Stimulated activated CD4-positive, alpha-beta T cell treated with anti-CD3 and anti-CD28 coated beads, Interleukin-2, amount 100 ng/mL, for 4 hours (primary cell): Measurements from ENCODE around the gene SNRNP200.
"Not testable (repeated sequence)": the region's sequence is repeated elsewhere in the genome, so short reads cannot be mapped to it uniquely, and the experiment has no call there.

Source experiments
- DNase-seq: peaks from one replicate; pipeline ENCODE4 v3.0.0-alpha.2; 2020; ENCODE audit warnings: low read depth

Gene SNRNP200

DNA sequence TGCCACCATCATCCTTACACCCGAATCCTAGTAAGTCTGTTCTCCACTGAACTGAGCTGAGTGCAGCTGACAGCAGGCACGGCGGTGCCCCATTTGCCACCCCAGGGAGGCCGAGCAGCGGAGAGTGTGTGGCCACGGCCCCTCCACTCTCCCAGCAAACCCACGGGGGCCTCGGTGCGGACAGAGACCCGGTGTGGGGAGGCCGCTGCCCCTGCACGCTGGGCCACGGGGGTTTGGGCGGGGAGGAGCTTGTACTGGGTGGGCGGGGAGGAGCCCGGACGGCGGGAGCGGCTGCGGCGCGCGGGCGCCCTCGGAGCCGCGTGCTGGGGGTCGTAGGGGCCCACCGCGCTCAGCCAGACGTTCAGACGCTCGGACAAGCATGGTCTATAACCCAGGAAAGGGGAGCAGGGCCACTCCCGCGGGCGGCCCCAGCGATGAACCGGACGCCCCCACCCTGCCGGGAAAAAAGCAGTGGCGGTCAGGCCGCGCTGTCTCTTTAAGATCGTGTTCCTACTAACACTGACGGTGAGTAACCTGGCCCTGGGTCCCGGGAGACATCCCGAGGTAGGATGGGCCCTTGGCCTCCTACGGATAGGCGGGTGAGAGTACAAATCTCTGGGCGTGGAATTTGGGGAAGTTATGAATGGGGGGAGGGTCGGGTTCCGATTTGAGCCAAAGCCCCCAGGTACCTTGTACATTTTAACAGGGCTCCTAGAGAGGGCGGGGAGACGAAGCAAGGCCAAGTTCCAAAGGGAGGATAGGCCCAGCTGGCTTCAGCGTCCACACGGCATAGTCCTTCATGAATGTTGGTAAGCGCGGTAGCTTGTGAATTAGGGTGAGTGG, 19.9 kb upstream of the SNRNP200 start, which contains the start of gene ITPRIPL1:
Gene ITPRIPL1 (plus strand): TSS at position 277 of the 843 bp plus-strand sequence. CDS start 523 bp downstream, at position 800.
- DNase-seq = no peak

DNA sequence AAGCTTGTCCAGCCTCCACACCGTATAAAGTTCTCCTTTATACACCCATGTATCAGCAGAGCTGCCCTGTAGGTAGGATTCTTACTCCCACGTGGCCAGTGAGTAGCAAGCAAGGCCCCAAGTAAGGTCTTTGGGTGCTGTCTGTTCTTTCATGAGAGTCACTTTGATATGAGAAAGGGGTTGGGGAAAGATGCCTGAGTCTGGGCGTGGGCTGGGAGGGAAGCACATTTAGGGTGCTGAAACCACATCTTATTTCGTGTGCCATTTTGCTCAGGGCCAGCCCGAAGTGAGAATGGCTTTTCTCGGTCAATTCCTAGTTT, 19.3 kb upstream of the SNRNP200 start:
- no peak for DNase-seq

DNA sequence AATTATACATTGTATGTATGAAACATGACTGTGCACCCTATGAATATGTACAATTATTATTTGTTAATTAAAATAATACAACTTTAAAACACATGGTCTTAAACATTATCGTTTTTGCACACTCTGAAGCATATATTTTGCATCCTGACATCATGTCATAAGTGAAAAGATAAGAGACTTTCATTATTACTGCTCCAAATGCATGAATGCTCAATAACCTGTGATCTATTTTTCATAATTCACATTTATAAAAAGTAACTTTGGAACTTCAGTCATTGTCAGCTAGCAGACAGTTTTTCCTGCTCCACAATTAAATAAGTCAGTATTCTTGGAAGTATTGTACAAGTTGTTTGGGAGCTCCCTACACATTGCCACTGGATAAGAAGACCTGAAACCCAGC, 18.5 kb upstream of the SNRNP200 start:
- DNase-seq = no peak

DNA sequence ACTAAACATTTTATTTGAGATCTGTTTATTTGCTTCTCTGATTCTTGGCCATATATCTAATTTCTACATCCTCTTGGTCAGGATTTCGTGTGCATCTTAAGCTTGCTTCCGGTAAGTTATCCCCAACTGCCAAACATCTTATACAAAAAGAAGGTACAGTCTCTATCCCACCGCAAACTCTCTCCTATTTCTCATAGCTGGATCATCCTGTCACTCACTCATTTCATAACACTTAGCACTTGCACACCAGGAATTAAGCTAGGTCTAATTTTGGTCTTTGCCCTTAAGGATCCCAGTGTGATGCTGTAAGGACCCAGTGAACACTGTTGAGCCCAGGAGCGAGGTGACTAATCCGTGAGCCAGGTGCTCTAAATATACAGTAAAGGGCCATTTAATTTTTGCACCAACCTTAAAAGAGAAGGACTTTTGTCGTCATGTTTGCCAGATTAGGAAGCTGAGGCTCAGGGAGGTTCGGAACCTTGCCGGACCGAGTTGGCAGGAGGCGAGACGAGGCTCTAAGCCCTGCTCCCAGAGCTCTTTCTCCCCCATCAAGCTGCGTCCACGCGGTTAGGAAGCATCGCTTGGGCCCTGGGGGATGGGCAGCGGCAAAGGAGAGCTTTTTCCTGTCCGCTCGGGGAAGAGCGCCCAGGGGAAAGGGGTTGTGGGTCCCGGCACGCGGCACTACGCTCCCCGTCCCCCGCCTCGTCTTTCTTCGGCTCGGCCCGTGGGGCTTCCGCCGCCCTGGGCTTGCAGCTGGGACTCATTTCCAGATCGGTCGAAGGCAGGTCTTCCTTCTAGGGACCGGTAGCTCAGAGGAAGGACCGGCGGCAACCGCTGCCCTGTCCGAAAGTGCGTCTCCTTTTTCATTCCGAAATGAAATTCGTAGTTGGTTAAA, 15.6 kb upstream of the SNRNP200 start:
- no peak for DNase-seq

DNA sequence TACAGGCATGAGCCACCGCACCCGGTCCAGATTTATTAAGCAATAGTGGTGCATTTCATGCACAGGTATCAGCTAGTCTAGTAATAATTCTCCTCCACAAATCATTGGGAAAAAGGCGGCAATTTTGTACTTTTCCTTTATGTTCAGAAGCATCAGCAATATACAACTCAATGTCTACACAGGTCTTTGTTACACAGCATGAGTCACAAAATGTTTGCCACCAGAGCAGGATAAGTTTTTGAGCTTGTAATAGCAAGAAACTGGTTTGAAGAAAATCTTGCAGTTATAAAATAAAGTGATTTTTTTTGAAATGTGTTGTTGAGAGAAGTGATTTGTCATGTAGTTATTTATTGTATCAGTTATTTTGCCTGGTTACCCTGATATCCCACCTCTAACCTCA, 15.0 kb upstream of the SNRNP200 start:
- DNase-seq = no peak

DNA sequence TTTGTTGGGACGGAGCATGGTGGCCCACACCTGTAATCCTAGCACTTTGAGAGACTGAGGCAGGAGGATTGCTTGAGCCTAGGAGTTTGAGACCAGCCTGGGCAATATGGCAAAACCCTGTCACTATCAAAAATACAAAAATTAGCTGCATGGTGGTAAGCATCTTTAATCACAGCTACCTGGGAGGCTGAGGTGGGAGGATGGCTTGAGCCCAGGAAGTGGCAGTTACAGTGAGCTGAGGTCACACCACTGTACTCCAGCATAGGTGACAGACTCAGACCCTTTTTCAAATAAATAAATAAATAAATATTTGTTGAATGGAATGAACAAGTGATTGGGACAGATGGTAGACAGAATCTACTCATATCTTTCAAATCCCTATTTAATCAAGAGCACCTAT, 14.1 kb upstream of the SNRNP200 start:
- DNase-seq = no peak

DNA sequence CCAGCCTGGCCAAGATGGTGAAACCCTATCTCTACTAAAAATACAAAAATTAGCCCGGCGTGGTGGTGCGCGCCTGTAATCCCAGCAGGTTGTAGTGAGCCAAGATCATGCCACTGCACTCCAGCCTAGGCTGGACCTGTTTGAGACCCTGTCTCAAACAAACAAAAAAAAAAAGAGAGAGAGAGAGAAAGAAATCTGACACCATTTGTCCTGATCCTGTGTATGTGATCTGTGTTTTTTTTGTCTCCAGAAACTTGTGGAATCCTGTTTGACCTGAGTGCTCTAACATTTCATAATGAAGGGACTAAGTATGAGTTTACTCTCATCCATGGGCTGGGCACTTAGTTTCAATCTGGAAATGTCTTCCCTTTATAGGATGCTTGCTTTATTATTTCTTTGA, 13.4 kb upstream of the SNRNP200 start:
- no peak for DNase-seq

DNA sequence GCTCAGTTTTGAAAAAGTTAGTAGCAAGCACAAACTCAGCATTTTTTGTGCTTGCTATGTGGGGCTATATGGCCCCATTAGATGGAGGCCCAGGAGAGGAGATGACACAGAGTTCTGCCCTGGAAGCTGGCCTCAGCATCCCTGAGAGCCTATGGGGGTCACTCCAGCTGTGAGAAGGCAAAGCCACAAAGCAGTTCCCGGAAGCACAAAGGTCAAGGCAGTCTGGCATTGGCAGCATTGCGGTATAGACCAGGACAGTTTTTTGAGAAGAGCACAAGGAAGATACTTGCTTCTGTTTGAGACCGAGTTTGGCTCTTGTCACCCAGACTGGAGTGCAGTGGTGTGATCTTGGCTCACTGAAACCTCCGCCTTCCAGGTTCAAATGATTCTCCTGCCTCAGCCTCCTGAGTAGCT, 12.2 kb upstream of the SNRNP200 start:
- no peak for DNase-seq

DNA sequence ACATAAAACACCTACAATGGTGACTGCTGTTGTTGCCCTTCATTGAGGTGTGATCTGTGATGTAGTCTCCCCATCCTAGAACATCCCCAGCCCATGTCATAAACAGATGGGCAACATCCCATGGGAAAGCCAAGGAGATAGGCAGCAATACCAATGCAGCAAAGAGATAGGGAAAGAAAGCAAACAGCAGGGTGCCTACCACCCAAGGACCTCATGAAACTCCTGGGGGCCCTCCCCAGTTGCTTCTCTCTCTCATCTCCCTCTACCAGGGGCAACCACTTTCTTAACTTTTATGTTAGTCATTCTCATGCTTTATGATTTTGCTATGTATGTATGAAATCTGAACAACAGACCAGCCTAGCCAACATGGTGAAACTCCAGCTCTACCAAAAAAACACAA, 11.7 kb upstream of the SNRNP200 start:
- no peak for DNase-seq

DNA sequence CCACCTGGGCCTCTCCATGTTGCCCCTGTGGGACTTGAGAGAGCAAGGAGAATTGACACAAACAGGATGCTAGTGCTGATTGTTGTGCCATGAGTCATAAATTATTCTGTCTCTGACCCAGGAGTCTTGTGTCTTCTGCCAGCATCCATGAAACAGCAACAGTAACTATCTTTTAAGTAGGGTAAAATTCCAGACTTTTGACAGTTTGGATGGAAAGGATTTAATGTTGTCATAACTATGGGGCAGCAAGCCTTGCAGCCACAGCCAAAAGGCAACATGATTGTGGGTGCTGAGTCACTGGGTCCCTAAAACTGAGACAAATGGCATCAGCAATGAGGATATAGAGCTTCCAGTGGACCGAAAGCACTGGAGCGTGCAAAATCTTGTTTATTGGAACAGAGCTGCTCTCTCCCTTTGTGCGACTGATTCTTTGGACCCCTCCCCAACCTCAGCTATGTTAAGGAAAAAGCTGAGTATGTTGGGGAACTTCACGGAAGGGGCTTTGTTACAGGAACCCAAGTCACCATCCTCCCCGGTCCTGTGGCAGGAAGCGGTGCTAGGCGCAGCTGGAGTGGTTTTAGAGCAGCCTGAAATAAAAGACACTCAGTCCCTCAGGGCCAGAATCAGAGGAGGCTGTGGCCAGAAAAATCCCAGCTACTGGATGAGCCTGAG, 10.2 kb upstream of the SNRNP200 start:
- no peak for DNase-seq

DNA sequence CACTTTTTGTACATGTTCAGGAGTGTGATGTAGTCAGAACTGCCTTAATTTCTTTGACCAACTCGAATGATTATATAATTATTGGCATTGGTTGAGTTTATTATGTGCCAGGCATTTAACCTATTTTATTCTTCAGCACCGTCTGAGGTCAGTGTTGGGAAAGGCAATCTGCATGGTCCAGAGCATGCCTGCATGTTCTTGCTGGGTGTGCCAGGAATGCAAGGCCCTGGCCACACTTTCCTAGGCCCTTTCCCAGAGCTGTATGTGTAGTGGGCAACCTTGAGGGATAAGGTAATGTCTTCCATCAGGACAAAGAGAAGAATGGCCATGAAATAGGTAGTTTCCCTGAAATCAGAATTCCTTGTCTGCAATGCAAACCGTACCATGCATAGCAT, 9.7 kb upstream of the SNRNP200 start:
- DNase-seq = no peak

DNA sequence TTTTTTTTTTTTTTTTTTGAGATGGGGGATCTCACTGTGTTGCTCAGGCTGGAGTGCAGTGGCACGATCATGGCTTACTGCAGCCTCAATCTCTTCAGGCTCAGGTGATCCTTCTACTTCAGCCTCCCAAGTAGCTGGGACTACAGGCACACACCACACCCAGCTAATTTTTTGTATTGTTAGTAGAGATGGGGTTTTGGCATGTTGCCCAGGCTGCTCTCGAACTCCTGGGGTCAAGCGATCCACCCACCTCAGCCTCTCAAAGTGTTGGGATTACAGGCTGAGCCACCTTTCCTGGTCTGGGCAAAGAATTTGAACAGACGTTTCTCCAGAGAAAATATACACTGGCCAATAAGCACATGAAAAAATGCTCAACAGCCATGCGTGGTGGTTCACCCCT, 2.9 kb upstream of the SNRNP200 start:
- no peak for DNase-seq

DNA sequence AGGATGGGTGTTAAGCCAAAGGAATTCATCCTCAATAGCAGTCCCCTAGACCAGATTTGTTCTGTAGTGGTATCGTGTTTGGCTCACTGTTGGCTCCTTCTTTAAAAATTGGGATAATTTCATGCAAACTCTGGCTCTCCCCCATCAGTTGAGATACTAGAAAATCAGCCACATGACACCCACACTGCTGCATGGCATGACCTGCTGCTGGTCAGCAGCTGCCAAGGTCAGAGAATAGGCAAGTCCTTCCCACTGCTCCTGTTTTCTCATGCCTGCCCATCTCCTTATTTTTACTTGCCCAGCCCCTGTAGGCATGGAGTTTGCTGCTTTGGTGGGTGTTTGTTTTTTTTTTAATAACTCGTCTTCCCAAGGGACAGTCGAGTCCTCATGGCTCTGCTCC, 1.0 kb upstream of the SNRNP200 start:
- no peak for DNase-seq

DNA sequence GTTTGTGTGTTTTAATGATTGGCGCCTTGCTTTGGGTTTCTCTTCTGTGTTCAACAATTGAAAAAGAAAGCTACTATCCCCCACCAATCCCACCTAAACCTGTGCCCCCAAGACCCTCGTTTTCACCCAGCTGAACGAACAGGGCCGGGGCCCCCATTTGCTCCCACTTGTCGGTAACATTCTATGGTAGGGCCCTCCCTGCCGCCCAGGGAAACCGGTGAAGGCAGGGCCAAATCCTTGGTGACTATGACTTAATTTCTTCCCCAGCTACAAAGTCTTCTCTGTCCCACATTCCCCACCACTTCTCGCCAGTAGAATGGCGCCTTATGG, 598 bp upstream of the SNRNP200 start:
- DNase-seq = no peak

DNA sequence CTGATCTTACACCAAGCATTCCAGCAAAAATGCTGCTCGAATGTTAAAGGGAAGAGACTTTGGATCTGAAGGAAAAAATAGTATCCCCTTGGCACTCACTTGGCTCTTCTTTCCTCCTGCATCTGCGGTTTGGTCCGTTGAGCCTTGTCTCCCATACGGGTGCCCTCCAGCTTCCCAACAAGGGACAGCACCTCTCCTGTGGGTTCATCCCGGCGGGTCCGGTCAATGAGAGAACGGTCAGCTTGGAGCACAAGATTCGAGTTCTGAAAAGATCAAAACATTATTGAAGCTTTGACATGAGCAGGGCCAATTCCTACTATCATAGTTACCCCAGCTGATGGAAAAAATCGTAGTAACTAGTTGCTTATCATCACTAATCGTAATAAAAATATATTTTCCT, 740 bp downstream of the SNRNP200 start:
- no peak for DNase-seq

DNA sequence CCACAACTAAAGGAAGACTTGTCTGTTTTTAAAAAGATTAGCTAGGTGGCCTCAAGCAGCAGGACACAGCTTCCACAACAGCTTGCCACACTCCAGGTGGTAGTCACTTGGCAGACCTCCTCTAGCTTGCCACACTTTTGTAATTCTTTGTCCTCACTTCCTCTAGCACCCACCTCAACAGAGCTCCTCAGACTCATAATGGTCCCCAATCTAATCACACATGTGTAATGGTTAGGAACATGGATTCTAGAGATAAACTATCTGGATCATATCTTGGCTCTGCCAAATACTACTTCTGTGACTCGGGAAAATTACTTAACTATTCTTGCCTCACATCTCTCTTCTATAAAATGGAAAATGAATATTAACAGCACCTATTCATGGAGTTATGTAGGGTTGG, 3.5 kb downstream of the SNRNP200 start:
- DNase-seq = no peak

DNA sequence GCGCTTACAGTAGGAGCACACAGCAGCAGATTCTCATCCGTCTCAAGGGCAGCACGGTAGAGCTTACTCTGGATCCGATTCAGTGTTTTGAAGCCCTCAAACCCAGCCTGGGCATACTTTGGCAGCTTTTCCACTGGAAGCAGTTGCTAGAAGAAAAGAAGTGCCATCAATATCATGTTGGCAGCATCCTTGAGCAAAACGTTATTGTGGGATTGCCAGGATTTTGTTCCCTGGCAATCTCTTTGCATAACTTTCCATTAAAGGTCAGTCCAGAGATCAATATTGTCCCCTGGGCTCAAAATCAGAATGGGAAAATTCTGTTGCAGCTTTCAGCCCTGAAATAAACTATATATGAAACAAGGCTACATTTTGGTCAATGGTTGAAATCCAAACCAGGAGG, 8.4 kb downstream of the SNRNP200 start:
- DNase-seq = no peak

DNA sequence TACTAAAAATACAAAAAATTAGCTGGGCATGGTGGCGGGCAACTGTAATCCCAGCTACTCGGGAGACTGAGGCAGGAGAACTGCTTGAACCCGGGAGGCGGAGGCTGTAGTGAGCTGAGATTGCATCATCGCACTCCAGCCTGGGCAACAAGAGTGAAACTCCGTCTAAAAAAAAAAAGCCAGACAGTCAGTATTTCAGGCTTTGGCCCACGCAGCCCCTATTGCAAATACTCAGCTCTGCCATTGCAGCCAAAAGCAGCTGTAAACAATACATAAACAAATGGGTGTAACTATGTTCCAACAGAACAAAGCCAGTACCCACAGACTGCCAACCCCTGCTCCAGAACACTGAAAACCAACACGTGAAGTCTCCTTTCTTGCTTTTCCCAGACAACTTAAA, 11.1 kb downstream of the SNRNP200 start:
- DNase-seq = not testable (repeated sequence)

DNA sequence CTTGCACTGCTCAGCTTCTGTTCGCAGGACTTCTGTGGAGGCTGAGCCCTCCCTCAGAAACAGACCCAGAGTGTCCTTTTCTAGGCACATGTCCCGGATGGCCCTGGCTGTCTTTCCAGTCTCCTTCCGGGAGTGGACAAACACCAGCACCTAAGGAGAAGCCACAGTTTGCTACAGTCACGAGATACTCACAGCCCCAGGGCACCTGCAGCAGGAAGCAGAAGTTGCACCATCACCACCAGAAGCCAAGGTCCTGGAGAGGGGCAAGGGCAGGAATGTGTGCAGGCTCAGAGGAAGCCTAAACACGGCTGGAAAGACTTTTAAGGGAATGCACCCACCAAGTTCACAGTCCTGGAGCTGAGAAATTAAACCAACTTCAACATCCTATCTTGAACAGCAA, 13.6 kb downstream of the SNRNP200 start:
- no peak for DNase-seq

DNA sequence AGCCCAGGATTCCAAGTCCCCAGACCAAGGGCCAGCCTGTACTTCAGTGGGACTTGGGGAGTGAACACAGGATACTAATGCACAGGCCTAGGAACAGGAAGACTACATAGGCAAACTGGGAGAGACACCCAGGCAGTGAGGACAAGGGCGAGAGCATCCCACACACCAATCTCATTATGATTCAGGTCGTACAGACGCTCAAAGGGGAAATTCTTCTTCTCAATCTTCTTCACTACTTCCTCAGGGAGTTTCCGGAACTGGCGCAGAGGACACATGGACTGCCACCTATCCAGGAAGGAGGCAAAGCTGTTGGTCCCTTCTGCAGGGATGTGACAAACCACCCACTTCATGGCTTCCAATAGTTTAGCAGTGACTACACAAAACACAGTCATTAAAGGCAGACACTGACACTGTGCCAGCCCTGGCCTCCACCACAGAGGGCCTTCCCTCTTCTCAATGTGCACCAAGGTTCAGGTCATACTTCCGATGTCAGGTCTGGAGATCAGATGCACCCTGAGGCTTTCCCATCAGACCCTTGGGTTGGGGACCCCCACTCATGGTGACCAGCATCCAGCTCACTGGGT, 18.0 kb downstream of the SNRNP200 start:
- DNase-seq = no peak

DNA sequence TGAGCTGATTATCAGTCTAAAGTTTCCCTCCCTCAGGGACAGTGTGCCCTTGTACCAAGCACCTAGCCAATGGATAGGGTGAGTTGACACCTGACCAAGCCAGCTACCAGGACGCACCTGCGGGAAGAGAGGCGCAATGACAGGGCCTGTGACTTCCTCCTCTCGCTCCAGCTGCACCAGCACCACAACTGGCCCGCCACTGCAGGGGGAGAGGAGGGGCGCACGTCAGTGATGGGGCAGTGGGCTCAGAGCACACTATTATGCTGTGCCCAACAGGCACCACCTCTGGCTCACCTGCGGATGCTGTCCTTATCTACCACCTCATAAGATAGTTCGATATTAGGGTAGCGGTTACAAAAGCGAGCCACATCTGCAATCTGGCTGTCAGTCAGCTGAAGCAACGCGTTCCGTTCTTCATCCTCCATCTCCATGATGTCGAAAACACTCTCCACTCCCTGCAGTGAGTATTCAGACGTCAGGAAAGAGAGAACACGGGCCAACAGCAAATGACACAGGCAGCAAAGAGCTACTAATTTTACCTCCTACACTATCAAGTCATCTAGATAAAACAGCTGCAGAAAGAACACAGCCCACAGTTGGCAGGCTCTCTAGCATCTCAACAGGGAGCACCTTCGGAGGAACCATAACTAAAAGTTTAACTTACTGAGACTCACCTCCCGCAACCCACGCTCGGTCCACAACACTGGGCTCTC, 28.4 kb downstream of the SNRNP200 start:
- no peak for DNase-seq
